Activated naive CD4-positive, alpha-beta T cell treated with anti-CD3 and anti-CD28 coated beads, Interleukin-2, amount 10 ng/mL, durations not matched to agents 7 days and 5 days (primary cell): ENCODE data around the gene FRMD3.

ENCODE experiments used
- CTCF ChIA-PET: fragments of 350-600 bp; sonication (Branson Sonifier 250); formaldehyde crosslinking; loops from one replicate; lab custom pipeline; 2021; ENCODE audit warnings: antibody characterized with exemption; lab: Charles Lee
- DNase-seq: peaks from one replicate; pipeline ENCODE4 v3.0.0-alpha.2; 2020
- H3K27ac Mint-ChIP-seq: one replicate; pipeline ENCODE4 v1.8.0; 2021; ENCODE audit warnings: mild to moderate bottlenecking, moderate library complexity, mixed read lengths
- H3K27me3 Mint-ChIP-seq: one replicate; pipeline ENCODE4 v1.8.0; 2021; ENCODE audit warnings: mild to moderate bottlenecking, mixed read lengths
- H3K36me3 Mint-ChIP-seq: one replicate; pipeline ENCODE4 v1.8.0; 2021; ENCODE audit warnings: mixed read lengths
- H3K4me1 Mint-ChIP-seq: one replicate; pipeline ENCODE4 v1.8.0; 2021; ENCODE audit warnings: mixed read lengths
- H3K4me3 Mint-ChIP-seq: one replicate; pipeline ENCODE4 v1.8.0; 2021; ENCODE audit warnings: mild to moderate bottlenecking, moderate library complexity, mixed read lengths
- H3K9me3 Mint-ChIP-seq: one replicate; pipeline ENCODE4 v1.8.0; 2021; ENCODE audit warnings: mixed read lengths

FRMD3 gene

GRCh38 chr9:83266666-83267496 lies 271.3 kb downstream of the FRMD3 start:
- Mint-ChIP-seq H3K27ac (no peak overlapping the region), H3K4me1 (no peaks in the 10 kb centered on the region), H3K9me3 (no peaks in the 10 kb centered on the region), H3K4me3 (no peak overlapping the region), H3K27me3 (no peaks in the 10 kb centered on the region), H3K36me3 (no peaks in the 10 kb centered on the region)
- CTCF ChIA-PET: no interaction called here
- DNase-seq: no peak

DNA sequence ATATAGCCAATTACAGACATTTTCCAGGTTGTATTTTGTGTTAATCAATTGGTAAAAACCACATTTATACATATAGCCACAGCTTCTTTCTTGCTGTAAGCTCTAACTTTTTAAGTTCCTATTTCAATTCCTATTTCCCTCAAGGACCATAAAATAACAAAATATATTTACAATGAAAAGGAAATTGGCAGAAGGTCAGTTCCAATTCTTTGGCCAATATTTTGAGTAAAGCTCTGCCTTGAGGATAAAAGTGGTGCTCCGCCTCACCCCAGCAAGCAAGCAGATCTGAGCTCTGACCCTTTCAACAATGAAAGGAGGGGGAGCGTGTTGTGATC lies 271.9 kb downstream of the FRMD3 start:
- Mint-ChIP-seq H3K27me3 (no peaks in the 10 kb centered on the region), H3K9me3 (no peaks in the 10 kb centered on the region), H3K4me3 (no peak overlapping the region), H3K4me1 (no peaks in the 10 kb centered on the region), H3K36me3 (no peaks in the 10 kb centered on the region), H3K27ac (no peak overlapping the region)
- no peak for DNase-seq
- CTCF ChIA-PET: no interaction called here

DNA sequence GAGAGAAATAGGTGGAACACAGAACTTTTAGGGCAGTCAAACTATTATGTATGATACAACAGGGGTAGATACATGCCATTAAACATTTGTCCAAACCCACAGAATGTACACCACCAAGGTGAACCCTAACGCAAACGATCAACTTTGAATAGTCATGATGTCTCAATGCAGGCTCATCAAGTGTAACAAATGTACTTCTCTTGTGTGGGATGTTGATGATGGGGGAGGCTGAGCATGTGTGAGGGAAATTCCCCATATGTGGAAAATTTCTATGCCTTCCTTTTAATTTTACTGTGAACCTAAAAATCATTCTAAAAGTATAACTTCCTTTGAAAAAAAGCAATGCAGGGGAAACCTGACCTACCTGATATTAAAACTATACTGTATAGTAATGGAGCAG lies 273.9 kb downstream of the FRMD3 start:
- Mint-ChIP-seq H3K36me3 (no peaks in the 10 kb centered on the region), H3K9me3 (no peaks in the 10 kb centered on the region), H3K27me3 (no peaks in the 10 kb centered on the region), H3K4me3 (no peak overlapping the region), H3K4me1 (no peaks in the 10 kb centered on the region), H3K27ac (no peak overlapping the region)
- CTCF ChIA-PET: no interaction called here
- DNase-seq: no peak

DNA sequence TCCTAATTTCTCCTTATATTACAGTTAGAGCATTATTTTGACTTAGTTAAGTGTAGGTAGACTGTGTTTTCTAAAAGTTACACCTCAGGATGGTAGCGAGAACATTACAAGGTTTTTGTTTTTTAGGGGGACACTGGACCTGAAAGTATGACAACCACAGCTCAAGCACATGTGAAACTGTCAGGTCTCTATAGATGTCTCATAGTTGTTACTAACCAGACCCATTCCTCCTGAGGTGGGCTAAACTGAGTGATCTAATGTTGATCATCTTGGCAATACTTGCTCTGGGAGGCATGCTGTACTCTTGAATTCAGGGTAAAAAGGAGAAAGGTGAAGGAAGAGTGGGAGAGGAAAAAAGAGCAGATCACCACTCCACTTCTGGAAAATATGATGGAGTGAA lies 278.6 kb downstream of the FRMD3 start:
- Mint-ChIP-seq H3K27ac (no peak overlapping the region), H3K4me3 (no peak overlapping the region), H3K9me3 (no peaks in the 10 kb centered on the region), H3K4me1 (no peaks in the 10 kb centered on the region), H3K36me3 (no peaks in the 10 kb centered on the region), H3K27me3 (no peaks in the 10 kb centered on the region)
- no peak for DNase-seq
- CTCF ChIA-PET: no interaction called here

DNA sequence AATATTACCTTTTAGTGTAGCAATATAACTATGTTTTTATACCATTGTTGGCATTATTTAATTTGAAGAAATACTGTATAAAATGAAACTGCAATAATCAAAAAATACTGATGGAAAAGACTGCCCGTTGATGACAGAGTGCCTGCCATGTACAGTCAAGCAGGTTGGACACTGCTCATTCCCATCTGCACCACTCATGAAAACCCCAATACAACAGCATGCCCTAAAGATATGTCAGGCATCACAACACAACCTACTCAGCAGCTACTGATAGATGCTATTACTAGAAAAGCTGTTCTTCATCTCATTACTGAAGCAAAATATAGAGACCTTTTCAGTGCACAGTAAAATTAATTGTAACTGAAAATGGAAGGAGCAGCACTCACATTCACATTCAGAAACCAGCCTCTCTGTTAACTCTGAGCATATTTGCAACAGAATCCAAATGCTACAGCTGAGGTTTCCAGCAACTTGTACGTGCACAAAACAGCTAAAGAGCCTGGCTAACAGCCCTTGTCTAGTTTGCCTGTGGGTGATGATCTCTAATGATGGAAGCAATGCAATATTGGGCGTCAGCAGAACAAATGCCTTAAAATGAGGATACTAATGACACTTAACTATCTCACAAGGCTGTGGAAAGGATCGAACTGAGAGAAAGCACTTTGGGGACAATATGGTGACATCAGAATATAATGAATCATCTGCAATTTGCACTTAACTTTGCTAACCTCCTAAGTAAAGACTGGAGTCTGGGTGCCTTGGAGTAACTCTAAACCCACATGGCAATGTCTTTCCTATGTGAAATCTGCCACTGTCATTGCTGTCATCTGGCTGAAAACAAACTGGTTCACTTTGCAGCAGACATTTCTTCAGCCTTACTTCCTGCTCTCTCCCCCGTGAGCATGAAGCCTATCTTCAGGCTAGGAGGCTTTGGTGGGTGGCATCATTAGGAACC lies 280.0 kb downstream of the FRMD3 start:
- no peaks in the 10 kb centered on the region for H3K27me3 Mint-ChIP-seq
- no peaks in the 10 kb centered on the region for H3K4me1 Mint-ChIP-seq
- CTCF ChIA-PET: no interaction called here

GRCh38 chr9:83247732-83248131 lies 290.5 kb downstream of the FRMD3 start:
- Mint-ChIP-seq H3K36me3 (no peaks in the 10 kb centered on the region), H3K4me3 (no peak overlapping the region), H3K27ac (no peak overlapping the region), H3K27me3 (no peaks in the 10 kb centered on the region), H3K4me1 (no peaks in the 10 kb centered on the region), H3K9me3 (peaks cover 4% of the 10 kb centered on the region)
- CTCF ChIA-PET: no interaction called here
- DNase-seq: no peak

More for the DNA sequence above, 280.0 kb downstream of the FRMD3 start:
- Mint-ChIP-seq H3K9me3 (no peaks in the 10 kb centered on the region), H3K36me3 (no peaks in the 10 kb centered on the region), H3K4me3 (no peak overlapping the region), H3K27ac (no peak overlapping the region)
- no peak for DNase-seq

DNA sequence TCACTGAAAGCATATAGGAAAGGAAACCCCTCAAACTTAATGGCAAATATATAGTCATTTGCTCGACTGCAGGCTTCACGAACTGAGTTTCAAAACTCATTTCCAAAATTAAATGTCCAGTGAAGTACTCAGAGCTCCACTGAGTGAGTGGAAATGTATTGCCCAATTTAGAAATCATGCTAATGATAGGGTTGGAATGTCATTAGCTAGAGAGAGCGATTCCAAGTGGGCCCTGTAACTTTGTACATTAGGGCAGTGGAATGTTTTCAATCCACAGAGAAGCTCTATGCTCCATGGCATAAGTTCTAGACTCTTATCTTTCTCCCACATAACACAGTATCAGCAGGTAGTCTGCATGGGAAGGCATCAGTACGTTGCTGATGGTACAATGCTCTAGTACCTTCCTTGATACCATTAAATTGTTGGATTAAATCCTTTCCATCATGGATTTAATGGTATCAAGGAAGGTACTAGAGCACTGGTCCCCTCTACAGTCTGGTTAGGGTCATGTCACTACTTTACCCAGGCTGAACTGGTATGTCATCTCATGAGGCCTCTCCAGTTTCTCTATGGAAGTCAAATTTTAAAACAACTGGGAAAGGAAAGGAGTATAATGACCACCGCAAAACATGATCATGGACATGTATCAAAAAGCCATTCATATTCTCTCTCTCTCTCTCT lies 292.1 kb downstream of the FRMD3 start:
- Mint-ChIP-seq H3K27me3 (no peaks in the 10 kb centered on the region), H3K4me3 (no peak overlapping the region)
- CTCF ChIA-PET: no interaction called here

DNA sequence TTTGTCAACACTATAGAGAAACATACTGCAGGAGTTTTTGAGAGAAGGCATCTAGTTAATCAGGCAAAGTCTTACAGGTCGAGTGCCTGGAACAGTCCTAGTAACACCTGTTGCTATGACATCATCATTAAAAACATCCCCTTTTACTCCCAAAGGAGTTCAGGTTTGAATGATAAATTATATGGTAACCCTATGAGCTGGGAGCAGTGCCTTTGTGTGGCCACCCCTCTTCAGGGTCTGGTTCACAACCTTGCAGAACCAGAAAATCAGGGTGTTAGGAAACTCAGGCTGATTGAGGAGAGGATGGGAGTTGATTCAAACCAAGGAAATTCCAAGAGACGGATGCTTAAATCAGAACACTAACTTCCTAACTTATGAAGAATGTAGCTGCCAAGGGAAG lies 296.1 kb downstream of the FRMD3 start:
- Mint-ChIP-seq H3K27me3 (no peaks in the 10 kb centered on the region), H3K4me1 (no peaks in the 10 kb centered on the region), H3K27ac (no peak overlapping the region), H3K9me3 (no peaks in the 10 kb centered on the region), H3K36me3 (no peaks in the 10 kb centered on the region), H3K4me3 (no peak overlapping the region)
- DNase-seq: no peak
- CTCF ChIA-PET: no interaction called here

More for the DNA sequence above, 292.1 kb downstream of the FRMD3 start:
- H3K4me1 Mint-ChIP-seq: no peaks in the 10 kb centered on the region
- no peak overlapping the region for H3K27ac Mint-ChIP-seq
- DNase-seq: no peak
- H3K36me3 Mint-ChIP-seq: no peaks in the 10 kb centered on the region
- H3K9me3 Mint-ChIP-seq: no peaks in the 10 kb centered on the region

DNA sequence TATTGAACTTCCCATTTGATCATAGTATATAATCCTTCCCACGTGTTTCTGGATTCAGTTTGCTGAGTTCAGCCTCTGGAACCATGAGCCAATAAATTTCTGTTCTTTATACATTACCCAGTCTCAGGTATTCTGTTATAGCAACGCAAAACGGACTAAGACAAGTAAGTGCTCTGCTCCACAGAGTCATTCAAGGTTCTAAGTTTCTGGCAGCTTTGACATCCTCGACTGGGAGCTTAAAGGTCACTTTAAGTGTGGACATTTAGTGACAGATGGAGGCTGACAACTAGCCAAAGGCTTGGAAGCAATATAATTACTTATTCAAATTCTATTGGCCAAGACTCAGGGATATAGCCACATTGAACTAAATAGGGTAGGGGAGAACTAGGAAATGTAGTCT lies 297.5 kb downstream of the FRMD3 start:
- CTCF ChIA-PET: no interaction called here
- no peak for DNase-seq
- Mint-ChIP-seq H3K27me3 (no peaks in the 10 kb centered on the region), H3K4me3 (no peak overlapping the region), H3K4me1 (no peaks in the 10 kb centered on the region), H3K36me3 (no peaks in the 10 kb centered on the region), H3K9me3 (no peaks in the 10 kb centered on the region), H3K27ac (no peak overlapping the region)

GRCh38 chr9:83239747-83240146 lies 298.5 kb downstream of the FRMD3 start:
- H3K4me1 Mint-ChIP-seq: no peaks in the 10 kb centered on the region
- H3K36me3 Mint-ChIP-seq: no peaks in the 10 kb centered on the region
- H3K27me3 Mint-ChIP-seq: no peaks in the 10 kb centered on the region
- H3K4me3 Mint-ChIP-seq: no peak overlapping the region
- CTCF ChIA-PET: no interaction called here
- no peaks in the 10 kb centered on the region for H3K9me3 Mint-ChIP-seq
- DNase-seq: no peak
- H3K27ac Mint-ChIP-seq: no peak overlapping the region

DNA sequence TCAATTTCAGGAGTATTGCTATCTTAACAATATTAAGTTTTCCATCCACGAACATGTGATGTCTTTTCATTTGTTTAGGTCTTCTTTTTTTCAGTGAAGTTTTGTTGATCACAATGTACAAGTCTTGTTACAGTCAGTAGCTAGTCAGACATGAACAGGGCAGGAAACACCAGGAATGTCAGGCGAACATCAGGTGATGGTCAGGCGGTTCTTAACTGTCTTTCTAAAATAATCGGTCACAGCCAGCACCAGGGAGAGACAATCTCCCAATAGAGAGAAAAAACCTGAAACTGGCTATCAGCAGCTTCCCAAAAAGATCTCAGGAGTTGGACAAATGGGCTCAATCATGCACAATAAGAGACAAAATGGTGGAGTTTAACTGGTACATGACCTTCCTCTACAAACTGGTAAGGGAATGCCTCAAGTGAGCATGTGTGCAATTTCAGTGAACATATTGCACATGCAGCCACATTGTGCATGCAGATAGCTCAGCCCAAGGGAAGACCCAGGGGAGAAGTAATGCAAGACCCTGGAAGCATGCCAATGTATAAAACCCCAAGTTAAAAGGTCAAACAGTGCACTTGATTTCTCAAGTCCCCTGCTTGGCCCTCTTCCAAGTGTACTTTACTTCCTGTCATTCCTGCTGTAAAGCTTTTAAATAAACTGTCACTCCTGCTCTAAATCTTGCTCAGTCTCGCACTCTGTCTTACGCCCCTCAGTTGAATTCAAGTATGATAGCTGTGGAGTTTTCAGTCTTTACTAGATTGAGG lies 299.1 kb downstream of the FRMD3 start:
- Mint-ChIP-seq H3K4me1 (no peaks in the 10 kb centered on the region), H3K27ac (no peak overlapping the region), H3K4me3 (no peak overlapping the region), H3K9me3 (no peaks in the 10 kb centered on the region), H3K36me3 (no peaks in the 10 kb centered on the region), H3K27me3 (no peaks in the 10 kb centered on the region)
- DNase-seq: no peak
- CTCF ChIA-PET: no interaction called here

DNA sequence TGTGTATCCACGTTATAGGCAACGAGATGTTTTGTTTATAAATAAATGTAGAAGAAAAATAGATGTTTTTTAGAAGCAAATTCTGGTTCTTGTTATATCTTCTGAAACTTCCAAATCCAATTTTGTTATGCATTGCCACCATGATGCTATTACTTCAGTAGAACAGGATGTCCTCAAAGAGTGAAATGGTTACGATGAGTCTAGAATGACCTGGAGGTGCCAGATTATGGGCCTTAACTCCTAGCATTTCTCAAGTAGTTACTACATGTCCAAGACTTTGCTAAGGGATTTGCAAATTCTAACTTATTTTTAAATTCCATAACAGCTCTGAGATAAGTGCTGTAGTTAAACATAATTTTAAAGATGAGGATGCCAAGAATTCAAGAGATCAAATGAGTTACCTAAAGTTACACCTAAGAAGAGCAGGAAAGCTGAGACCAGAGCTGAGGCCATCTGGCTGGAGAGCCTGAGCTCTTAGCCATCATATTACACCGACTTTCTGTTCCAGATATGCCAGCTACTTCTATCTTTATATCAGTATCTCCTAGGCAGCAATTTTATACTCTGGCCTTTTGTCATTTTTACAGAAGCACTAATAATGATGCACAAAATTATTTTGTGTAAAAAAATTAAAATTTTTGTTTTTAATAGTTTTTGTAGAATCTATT lies 302.0 kb downstream of the FRMD3 start:
- no peaks in the 10 kb centered on the region for H3K27me3 Mint-ChIP-seq
- H3K4me1 Mint-ChIP-seq: no peaks in the 10 kb centered on the region
- no peak overlapping the region for H3K27ac Mint-ChIP-seq
- no peaks in the 10 kb centered on the region for H3K9me3 Mint-ChIP-seq
- CTCF ChIA-PET: no interaction called here
- H3K4me3 Mint-ChIP-seq: no peak overlapping the region
- no peak for DNase-seq
- no peaks in the 10 kb centered on the region for H3K36me3 Mint-ChIP-seq

GRCh38 chr9:83235526-83235925 lies 302.7 kb downstream of the FRMD3 start:
- Mint-ChIP-seq H3K4me3 (no peak overlapping the region), H3K4me1 (no peaks in the 10 kb centered on the region), H3K36me3 (no peaks in the 10 kb centered on the region), H3K27me3 (no peaks in the 10 kb centered on the region), H3K27ac (no peak overlapping the region), H3K9me3 (no peaks in the 10 kb centered on the region)
- DNase-seq: no peak
- CTCF ChIA-PET: no interaction called here
